Loucy (cell line): ENCODE measurements around the gene GTF2F1.

ENCODE experiments used
- EZH2phosphoT487 ChIP-seq: fragments of 200-600 bp; IDR thresholded peaks from 2 replicates; pipeline ENCODE4 v1.6.1; 2018; ENCODE audit warnings: antibody characterized with exemption, mild to moderate bottlenecking, moderate library complexity, borderline replicate concordance
- TF ChIP-seq, protein P1 (sequence below): fragments of 200-600 bp; sonication (generic); conservative IDR thresholded peaks from 2 replicates; pipeline ENCODE4 v1.5.1; 2014; ENCODE audit warnings: mild to moderate bottlenecking, antibody characterized with exemption, low read length

DNA sequence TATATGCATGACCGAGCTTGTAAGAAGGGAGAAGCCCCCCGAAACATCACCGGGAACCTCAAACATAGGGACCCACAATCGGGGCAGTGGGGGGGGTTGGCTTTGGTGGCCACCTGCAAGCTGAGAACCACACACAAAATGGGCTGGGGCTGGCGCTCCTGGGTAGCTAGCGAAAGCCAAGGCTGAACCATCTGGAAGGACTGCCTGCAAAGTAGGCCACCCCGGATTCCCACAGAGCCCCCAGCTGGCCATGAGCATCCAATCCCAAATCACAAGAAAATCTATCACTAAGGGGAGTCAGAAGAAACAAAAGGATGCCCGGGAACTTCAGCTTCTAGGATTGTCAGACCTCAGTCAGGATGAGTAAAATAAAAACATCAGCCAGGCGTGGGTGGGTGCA, 14.5 kb downstream of the GTF2F1 start:
- TF ChIP-seq, protein P1, sequence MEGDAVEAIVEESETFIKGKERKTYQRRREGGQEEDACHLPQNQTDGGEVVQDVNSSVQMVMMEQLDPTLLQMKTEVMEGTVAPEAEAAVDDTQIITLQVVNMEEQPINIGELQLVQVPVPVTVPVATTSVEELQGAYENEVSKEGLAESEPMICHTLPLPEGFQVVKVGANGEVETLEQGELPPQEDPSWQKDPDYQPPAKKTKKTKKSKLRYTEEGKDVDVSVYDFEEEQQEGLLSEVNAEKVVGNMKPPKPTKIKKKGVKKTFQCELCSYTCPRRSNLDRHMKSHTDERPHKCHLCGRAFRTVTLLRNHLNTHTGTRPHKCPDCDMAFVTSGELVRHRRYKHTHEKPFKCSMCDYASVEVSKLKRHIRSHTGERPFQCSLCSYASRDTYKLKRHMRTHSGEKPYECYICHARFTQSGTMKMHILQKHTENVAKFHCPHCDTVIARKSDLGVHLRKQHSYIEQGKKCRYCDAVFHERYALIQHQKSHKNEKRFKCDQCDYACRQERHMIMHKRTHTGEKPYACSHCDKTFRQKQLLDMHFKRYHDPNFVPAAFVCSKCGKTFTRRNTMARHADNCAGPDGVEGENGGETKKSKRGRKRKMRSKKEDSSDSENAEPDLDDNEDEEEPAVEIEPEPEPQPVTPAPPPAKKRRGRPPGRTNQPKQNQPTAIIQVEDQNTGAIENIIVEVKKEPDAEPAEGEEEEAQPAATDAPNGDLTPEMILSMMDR, result no peak
- TF ChIP-seq EZH2phosphoT487, result no peak
